PC-9 (cell line): ENCODE data around the gene HEATR5B. TPM values are rescaled to one million over a fixed set of nuclear protein-coding genes. Genes with fewer than 3 reads are reported as not detected.
A peak's percentile ranks its signal among the peaks of the same experiment; 100 is the strongest.

ENCODE experiments used
- BruUV-seq: library from RNA; stranded (reverse); fragments of 400-500 nt; replicated peaks from 2 replicates; lab custom pipeline; 2021; lab: Mats Ljungman, UMichigan
- CTCF ChIA-PET: fragments of 300-600 bp; sonication (Branson Sonifier 250); formaldehyde crosslinking; loops from one replicate; lab custom pipeline; 2022; ENCODE audit warnings: antibody characterized with exemption; lab: Charles Lee
- POLR2A ChIA-PET: fragments of 300-600 bp; sonication (Branson Sonifier 250); formaldehyde crosslinking; loops from one replicate; lab custom pipeline; 2022; ENCODE audit warnings: antibody characterized with exemption; ENCODE audit not compliant: unreplicated experiment; lab: Charles Lee
- DNase-seq, 2 experiments: peaks; one replicate each; pipeline versions ENCODE4 v3.0.0 to v3.0.0-alpha.2; 2015 to 2022; ENCODE audit warnings: mixed read lengths in 1 of 2
- H2AFZ ChIP-seq: fragments of 200-600 bp; sonication (generic); 2 replicates; pipeline ENCODE4 v1.8.1; 2017; ENCODE audit warnings: antibody characterized with exemption
- H3F3A ChIP-seq: fragments of 200-600 bp; sonication (generic); 2 replicates; pipeline ENCODE4 v1.8.1; 2017; ENCODE audit warnings: antibody characterized with exemption, mild to moderate bottlenecking, low read depth; ENCODE audit not compliant: insufficient read depth
- H3K27ac ChIP-seq: fragments of 200-600 bp; sonication (generic); 2 replicates; pipeline ENCODE4 v1.6.1; 2016; ENCODE audit warnings: mixed run types
- H3K27me3 ChIP-seq: fragments of 200-600 bp; sonication (generic); 2 replicates; pipeline ENCODE4 v1.6.1; 2016; ENCODE audit warnings: low read depth, mixed run types; ENCODE audit not compliant: insufficient read depth
- H3K36me3 ChIP-seq: fragments of 200-600 bp; sonication (generic); 2 replicates; pipeline ENCODE4 v1.6.1; 2016; ENCODE audit warnings: low read depth, mixed run types
- H3K4me1 ChIP-seq: fragments of 200-600 bp; sonication (generic); replicated peaks from 2 replicates; pipeline ENCODE4 v1.6.1; 2016; ENCODE audit warnings: mixed run types; ENCODE audit not compliant: insufficient read depth
- H3K4me2 ChIP-seq: fragments of 200-600 bp; sonication (generic); 2 replicates; pipeline ENCODE4 v1.6.1; 2017; ENCODE audit warnings: mixed run types
- H3K4me3 ChIP-seq: fragments of 200-600 bp; sonication (generic); 2 replicates; pipeline ENCODE4 v1.6.1; 2016; ENCODE audit warnings: mixed run types
- H3K79me2 ChIP-seq: fragments of 200-600 bp; sonication (generic); 2 replicates; pipeline ENCODE4 v1.6.1; 2017; ENCODE audit warnings: low read depth, mixed run types
- H3K9me2 ChIP-seq: fragments of 200-600 bp; sonication (generic); 2 replicates; pipeline ENCODE4 v1.8.1; 2017; ENCODE audit warnings: mild to moderate bottlenecking; ENCODE audit not compliant: insufficient read depth
- H3K9me3 ChIP-seq: fragments of 200-600 bp; sonication (generic); 2 replicates; pipeline ENCODE4 v1.8.1; 2016; ENCODE audit warnings: low read depth; ENCODE audit not compliant: insufficient read depth
- H4K20me1 ChIP-seq: fragments of 200-600 bp; sonication (generic); 2 replicates; pipeline ENCODE4 v1.8.1; 2017; ENCODE audit not compliant: insufficient read depth
- CTCF ChIP-seq: fragments of 200-600 bp; sonication (generic); conservative IDR thresholded peaks from 2 replicates; pipeline ENCODE4 v1.6.1; 2017; ENCODE audit warnings: mixed run types, antibody characterized with exemption, mild to moderate bottlenecking, moderate library complexity
- EZH2 ChIP-seq: fragments of 200-600 bp; sonication (generic); IDR thresholded peaks from 2 replicates; pipeline ENCODE4 v1.8.0; 2017; ENCODE audit warnings: antibody characterized with exemption, low read depth
- intact Hi-C: fragments of 100-400 bp; cut with micrococcal nuclease; formaldehyde crosslinking; loops from one replicate; pipeline ENCODE4 v1.10.0; 2022; ENCODE audit not compliant: unreplicated experiment
- total RNA-seq: library from RNA; stranded (reverse); gene quantifications from 2 replicates; pipeline ENCODE4 v1.2.3, GENCODE V29; 2021

The HEATR5B gene
- total RNA-seq, 1 experiment from 2014 or later: 13.0 TPM

DNA sequence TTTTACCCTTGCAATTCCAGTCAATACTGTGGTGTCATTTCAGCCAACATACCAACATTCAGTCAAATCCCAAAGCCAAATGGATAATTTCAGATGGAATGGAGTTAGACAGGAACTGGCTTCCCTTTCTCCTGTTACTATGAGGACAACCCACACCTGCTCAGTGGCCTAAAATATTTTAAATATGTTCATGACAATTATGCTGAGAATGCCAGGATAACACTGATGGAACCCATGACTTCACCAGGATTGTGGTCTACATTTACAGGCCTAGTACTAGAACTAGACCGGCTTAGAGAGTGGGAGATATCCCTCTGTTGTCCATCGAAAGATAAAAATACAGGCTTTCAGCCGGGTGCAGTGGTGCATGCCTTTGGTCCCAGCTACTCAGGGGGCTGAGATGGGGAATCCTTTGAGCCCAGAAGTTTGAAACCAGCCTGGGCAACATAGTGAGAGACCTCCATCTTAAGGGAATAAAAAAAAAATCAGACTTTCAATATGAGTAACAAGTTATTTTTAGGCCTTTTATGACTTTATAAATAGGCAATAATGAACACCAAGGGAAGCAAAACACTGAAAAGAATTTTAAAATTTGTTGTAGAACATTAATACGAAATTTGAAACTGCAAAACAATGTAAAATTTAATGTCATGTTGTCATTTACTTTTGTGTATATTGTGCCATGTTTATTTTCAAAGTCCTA, 14.4 kb upstream of the HEATR5B start:
- TF ChIP-seq EZH2 (no peak), CTCF (no peak)
- DNase-seq: peak in 1 of 2 experiments; percentile 40
- ChIA-PET POLR2A (no interaction called here), CTCF (no interaction called here)
- Histone ChIP-seq H3K79me2 (no peaks in the 10 kb centered on the region), H4K20me1 (no peaks in the 10 kb centered on the region), H3K27ac (no peak overlapping the region), H2AFZ (no peak overlapping the region), H3K4me3 (no peak overlapping the region), H3F3A (peaks cover 11% of the 10 kb centered on the region; the same call in 1 of the 2 replicates), H3K9me3 (no peaks in the 10 kb centered on the region), H3K9me2 (no peaks in the 10 kb centered on the region), H3K27me3 (no peaks in the 10 kb centered on the region), H3K4me2 (no peak overlapping the region), H3K36me3 (peaks cover 10% of the 10 kb centered on the region; the same call in 1 of the 2 replicates), H3K4me1 (peaks cover 4% of the 10 kb centered on the region)
- intact Hi-C loops: no loop called here
- no TSS peak for BruUV-seq

GRCh38 chr2:37096568-37096967, 12.4 kb upstream of the HEATR5B start:
- POLR2A ChIA-PET: no interaction called here
- peaks cover 9% of the 10 kb centered on the region; the same call in 1 of the 2 replicates for H3K36me3 ChIP-seq

GRCh38 chr2:37091873-37092272, 7.7 kb upstream of the HEATR5B start:
- intact Hi-C loops: no loop called here
- no TSS peak for BruUV-seq
- H2AFZ ChIP-seq: no peak overlapping the region
- no peaks in the 10 kb centered on the region for H3K9me2 ChIP-seq
- POLR2A ChIA-PET: no interaction called here
- no peak overlapping the region for H3K4me3 ChIP-seq
- 0 out of 2 replicates have a peak, but pooled peaks cover 3% of the 10 kb centered on the region for H3K36me3 ChIP-seq
- H3K27ac ChIP-seq: no peak overlapping the region
- H3K9me3 ChIP-seq: no peaks in the 10 kb centered on the region
- DNase-seq: no peak
- no peaks in the 10 kb centered on the region for H3K79me2 ChIP-seq
- CTCF ChIA-PET: no interaction called here
- H4K20me1 ChIP-seq: no peaks in the 10 kb centered on the region
- H3K4me1 ChIP-seq: no peaks in the 10 kb centered on the region
- H3K27me3 ChIP-seq: no peaks in the 10 kb centered on the region
- no peak overlapping the region for H3K4me2 ChIP-seq
- H3F3A ChIP-seq: no peaks in the 10 kb centered on the region
- no peak for TF ChIP-seq EZH2
- no peak for TF ChIP-seq CTCF

More at GRCh38 chr2:37096568-37096967, 12.4 kb upstream of the HEATR5B start:
- CTCF ChIA-PET: no interaction called here
- H4K20me1 ChIP-seq: no peaks in the 10 kb centered on the region
- H3K9me2 ChIP-seq: no peaks in the 10 kb centered on the region
- intact Hi-C loops: no loop called here
- no peak overlapping the region for H3K27ac ChIP-seq
- no peaks in the 10 kb centered on the region for H3K79me2 ChIP-seq
- no peaks in the 10 kb centered on the region for H3K27me3 ChIP-seq
- no peak overlapping the region for H2AFZ ChIP-seq
- no peaks in the 10 kb centered on the region for H3K4me1 ChIP-seq
- H3K9me3 ChIP-seq: no peaks in the 10 kb centered on the region
- no peak overlapping the region for H3K4me3 ChIP-seq
- TF ChIP-seq EZH2: no peak
- no peak for TF ChIP-seq CTCF
- no TSS peak for BruUV-seq
- H3F3A ChIP-seq: peaks cover 9% of the 10 kb centered on the region; the same call in 1 of the 2 replicates
- no peak overlapping the region for H3K4me2 ChIP-seq
- no peak for DNase-seq
